Measurements from ENCODE around the gene TGFB1.

TGFB1 gene

GRCh38 chr19:41321600-41322270 is 32.0 kb downstream of the TGFB1 start:
- peak; percentile 42 for DNase-seq (ENCODE audit: low spot score)

- DNase-seq (ENCODE audit: low spot score) = no peak
Observed at GRCh38 chr19:41321204-41321599, 32.5 kb downstream of the TGFB1 start.

- DNase-seq (ENCODE audit: low spot score) = no peak
Observed at GRCh38 chr19:41320568-41320967, 33.2 kb downstream of the TGFB1 start.

GRCh38 chr19:41320185-41320518 is 33.6 kb downstream of the TGFB1 start:
- no peak for DNase-seq (ENCODE audit: low spot score)

- no peak for DNase-seq (ENCODE audit: low spot score)
Observed at GRCh38 chr19:41319500-41320184, 34.1 kb downstream of the TGFB1 start.

GRCh38 chr19:41318696-41319499 is 34.8 kb downstream of the TGFB1 start:
- no peak for DNase-seq (ENCODE audit: low spot score)

- no peak for DNase-seq (ENCODE audit: low spot score)
Observed at GRCh38 chr19:41316306-41316920, 37.3 kb downstream of the TGFB1 start.

GRCh38 chr19:41311613-41312012 is 42.1 kb downstream of the TGFB1 start:
- DNase-seq (ENCODE audit: low spot score) = no peak

- no peak for DNase-seq (ENCODE audit: low spot score)
Observed at GRCh38 chr19:41311072-41311471, 42.6 kb downstream of the TGFB1 start.

- DNase-seq (ENCODE audit: low spot score) = peak; percentile 88
Observed at GRCh38 chr19:41310033-41310831, 43.5 kb downstream of the TGFB1 start, which contains the start of gene CCDC97. Gene CCDC97, plus strand, starts transcription at chr19:41310172. Its CDS starts 139 bp downstream, at chr19:41310311.

GRCh38 chr19:41309180-41310032 is 44.3 kb downstream of the TGFB1 start:
- no peak for DNase-seq (ENCODE audit: low spot score)

GRCh38 chr19:41308450-41309179 is 45.1 kb downstream of the TGFB1 start:
- peak; percentile 79 for DNase-seq (ENCODE audit: low spot score)

- DNase-seq (ENCODE audit: low spot score) = no peak
Observed at GRCh38 chr19:41307954-41308449, 45.7 kb downstream of the TGFB1 start.

GRCh38 chr19:41307090-41307875 is 46.4 kb downstream of the TGFB1 start:
- DNase-seq (ENCODE audit: low spot score) = no peak

- no peak for DNase-seq (ENCODE audit: low spot score)
Observed at GRCh38 chr19:41305927-41306793, 47.6 kb downstream of the TGFB1 start.

GRCh38 chr19:41304706-41305483 is 48.8 kb downstream of the TGFB1 start:
- no peak for DNase-seq (ENCODE audit: low spot score)

GRCh38 chr19:41303954-41304353 is 49.8 kb downstream of the TGFB1 start:
- DNase-seq (ENCODE audit: low spot score) = no peak

Data from SK-N-DZ (cell line).